D341Med (cell line): ENCODE data around the gene EIF6.
"Not testable (repeated sequence)": the region's sequence is repeated elsewhere in the genome, so short reads cannot be mapped to it uniquely, and the experiment has no call there.

Experiments
- DNase-seq: peaks from one replicate; pipeline ENCODE4 v3.0.0; 2012; ENCODE audit warnings: low spot score

Gene EIF6

GRCh38 chr20:35284267-35284991, at the start of gene EIF6:
Gene EIF6, minus strand, starts transcription at chr20:35284772. Its CDS starts 285 bp downstream, at chr20:35284487.
- DNase-seq: peak; percentile 96

- DNase-seq: no peak
Observed at GRCh38 chr20:35333606-35334005, 49.0 kb upstream of the EIF6 start.

- no peak for DNase-seq
Observed at GRCh38 chr20:35332540-35333200, 48.1 kb upstream of the EIF6 start.

- DNase-seq: peak; percentile 56
Observed at GRCh38 chr20:35329435-35330139, 45.0 kb upstream of the EIF6 start.

GRCh38 chr20:35328689-35329088, 44.1 kb upstream of the EIF6 start:
- DNase-seq: no peak

- no peak for DNase-seq
Observed at GRCh38 chr20:35328095-35328685, 43.6 kb upstream of the EIF6 start.

- no peak for DNase-seq
Observed at GRCh38 chr20:35327074-35327976, 42.8 kb upstream of the EIF6 start.

GRCh38 chr20:35326740-35327073, 42.1 kb upstream of the EIF6 start:
- no peak for DNase-seq

GRCh38 chr20:35326021-35326739, 41.6 kb upstream of the EIF6 start:
- DNase-seq: no peak

GRCh38 chr20:35325401-35325800, 40.8 kb upstream of the EIF6 start:
- no peak for DNase-seq

- no peak for DNase-seq
Observed at GRCh38 chr20:35320396-35321126, 36.0 kb upstream of the EIF6 start.

GRCh38 chr20:35319871-35320197, 35.3 kb upstream of the EIF6 start:
- DNase-seq: no peak

- no peak for DNase-seq
Observed at GRCh38 chr20:35319192-35319870, 34.8 kb upstream of the EIF6 start.

- no peak for DNase-seq
Observed at GRCh38 chr20:35318502-35319157, 34.1 kb upstream of the EIF6 start.

- no peak for DNase-seq
Observed at GRCh38 chr20:35317416-35318210, 33.0 kb upstream of the EIF6 start.

- no peak for DNase-seq
Observed at GRCh38 chr20:35316086-35316485, 31.5 kb upstream of the EIF6 start.

- not testable (repeated sequence) for DNase-seq
Observed at GRCh38 chr20:35315632-35316020, 31.1 kb upstream of the EIF6 start.

- no peak for DNase-seq
Observed at GRCh38 chr20:35314816-35315631, 30.5 kb upstream of the EIF6 start.
